OCI-LY1 (cell line): ENCODE results near the gene SGCD.

Experiments used
- H2AFZ ChIP-seq: fragments of 200-600 bp; sonication (generic), shearing (Covaris generic); 2 replicates; pipeline ENCODE4 v1.6.0; 2014; ENCODE audit warnings: antibody characterized with exemption, mild to moderate bottlenecking, low read length
- H3F3A ChIP-seq: fragments of 200-600 bp; sonication (generic), shearing (Covaris generic); 2 replicates; pipeline ENCODE4 v1.6.0; 2014; ENCODE audit warnings: mild to moderate bottlenecking, antibody characterized with exemption, low read length, moderate library complexity; ENCODE audit not compliant: insufficient read depth
- H3K27ac ChIP-seq: fragments of 200-600 bp; sonication (generic); 2 replicates; pipeline ENCODE4 v1.5.1; 2014; ENCODE audit warnings: low read length, mixed run types, mild to moderate bottlenecking, low read depth; ENCODE audit not compliant: poor library complexity, severe bottlenecking
- H3K27me3 ChIP-seq: fragments of 200-600 bp; sonication (generic); 2 replicates; pipeline ENCODE4 v1.6.0; 2014; ENCODE audit warnings: antibody characterized with exemption, mild to moderate bottlenecking, low read length, moderate library complexity; ENCODE audit not compliant: insufficient read depth
- H3K36me3 ChIP-seq: fragments of 200-600 bp; sonication (generic); 2 replicates; pipeline ENCODE4 v1.6.1; 2014; ENCODE audit warnings: mild to moderate bottlenecking, antibody characterized with exemption, low read length, moderate library complexity, mixed read lengths; ENCODE audit not compliant: insufficient read depth
- H3K4me1 ChIP-seq: fragments of 200-600 bp; sonication (generic); 2 replicates; pipeline ENCODE4 v1.5.1; 2014; ENCODE audit warnings: mild to moderate bottlenecking, low read length, moderate library complexity; ENCODE audit not compliant: insufficient read depth, severe bottlenecking
- H3K4me2 ChIP-seq: fragments of 200-600 bp; sonication (generic), shearing (Covaris generic); 2 replicates; pipeline ENCODE4 v1.6.1; 2014; ENCODE audit warnings: low read length
- H3K4me3 ChIP-seq: fragments of 200-600 bp; sonication (generic); 2 replicates; pipeline ENCODE4 v1.5.1; 2014; ENCODE audit warnings: low read length, low read depth, mild to moderate bottlenecking, mixed read lengths; ENCODE audit not compliant: poor library complexity, severe bottlenecking
- H3K79me2 ChIP-seq: fragments of 200-600 bp; shearing (Covaris generic); 2 replicates; pipeline ENCODE4 v1.6.1; 2016; ENCODE audit warnings: mixed run types, low read length, mixed read lengths; ENCODE audit not compliant: insufficient read depth
- H3K9ac ChIP-seq: fragments of 200-600 bp; sonication (generic), shearing (Covaris generic); 2 replicates; pipeline ENCODE4 v1.6.1; 2014; ENCODE audit warnings: mild to moderate bottlenecking, low read length, mixed read lengths
- H3K9me2 ChIP-seq: fragments of 200-600 bp; sonication (generic), shearing (Covaris generic); 2 replicates; pipeline ENCODE4 v1.6.1; 2014; ENCODE audit warnings: low read depth, mild to moderate bottlenecking, low read length, mixed read lengths
- H3K9me3 ChIP-seq: fragments of 200-600 bp; shearing (Covaris generic); 2 replicates; pipeline ENCODE4 v1.6.1; 2014; ENCODE audit warnings: low read length, mixed read lengths
- H4K20me1 ChIP-seq: fragments of 200-600 bp; sonication (generic), shearing (Covaris generic); 2 replicates; pipeline ENCODE4 v1.6.0; 2016; ENCODE audit warnings: mild to moderate bottlenecking, low read length; ENCODE audit not compliant: insufficient read depth
- EZH2 ChIP-seq: fragments of 200-600 bp; sonication (generic), shearing (Covaris generic); IDR thresholded peaks from 2 replicates; pipeline ENCODE4 v1.8.0; 2017; ENCODE audit warnings: borderline replicate concordance, mixed run types, mild to moderate bottlenecking, antibody characterized with exemption, low read length, moderate library complexity, mixed read lengths
- TF ChIP-seq, protein P1 (sequence below): fragments of 200-600 bp; sonication (generic), shearing (Covaris generic); IDR thresholded peaks from 2 replicates; pipeline ENCODE4 v1.5.1; 2017; ENCODE audit warnings: mild to moderate bottlenecking, antibody characterized with exemption, low read length, moderate library complexity, mixed read lengths

Gene SGCD

GRCh38 chr5:156500755-156501154, 173.8 kb downstream of the SGCD start:
- H3K27me3 ChIP-seq: no peaks in the 10 kb centered on the region
- H3K9me3 ChIP-seq: no peaks in the 10 kb centered on the region
- H3F3A ChIP-seq: no peaks in the 10 kb centered on the region
- no peak overlapping the region for H3K27ac ChIP-seq
- no peak overlapping the region for H3K4me2 ChIP-seq
- no peaks in the 10 kb centered on the region for H3K36me3 ChIP-seq
- TF ChIP-seq, protein P1, sequence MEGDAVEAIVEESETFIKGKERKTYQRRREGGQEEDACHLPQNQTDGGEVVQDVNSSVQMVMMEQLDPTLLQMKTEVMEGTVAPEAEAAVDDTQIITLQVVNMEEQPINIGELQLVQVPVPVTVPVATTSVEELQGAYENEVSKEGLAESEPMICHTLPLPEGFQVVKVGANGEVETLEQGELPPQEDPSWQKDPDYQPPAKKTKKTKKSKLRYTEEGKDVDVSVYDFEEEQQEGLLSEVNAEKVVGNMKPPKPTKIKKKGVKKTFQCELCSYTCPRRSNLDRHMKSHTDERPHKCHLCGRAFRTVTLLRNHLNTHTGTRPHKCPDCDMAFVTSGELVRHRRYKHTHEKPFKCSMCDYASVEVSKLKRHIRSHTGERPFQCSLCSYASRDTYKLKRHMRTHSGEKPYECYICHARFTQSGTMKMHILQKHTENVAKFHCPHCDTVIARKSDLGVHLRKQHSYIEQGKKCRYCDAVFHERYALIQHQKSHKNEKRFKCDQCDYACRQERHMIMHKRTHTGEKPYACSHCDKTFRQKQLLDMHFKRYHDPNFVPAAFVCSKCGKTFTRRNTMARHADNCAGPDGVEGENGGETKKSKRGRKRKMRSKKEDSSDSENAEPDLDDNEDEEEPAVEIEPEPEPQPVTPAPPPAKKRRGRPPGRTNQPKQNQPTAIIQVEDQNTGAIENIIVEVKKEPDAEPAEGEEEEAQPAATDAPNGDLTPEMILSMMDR: no peak
- no peak for TF ChIP-seq EZH2
- H3K4me3 ChIP-seq: no peak overlapping the region
- H2AFZ ChIP-seq: no peak overlapping the region
- no peaks in the 10 kb centered on the region for H3K9me2 ChIP-seq
- no peaks in the 10 kb centered on the region for H4K20me1 ChIP-seq
- H3K9ac ChIP-seq: no peak overlapping the region
- no peaks in the 10 kb centered on the region for H3K79me2 ChIP-seq
- no peaks in the 10 kb centered on the region for H3K4me1 ChIP-seq

DNA sequence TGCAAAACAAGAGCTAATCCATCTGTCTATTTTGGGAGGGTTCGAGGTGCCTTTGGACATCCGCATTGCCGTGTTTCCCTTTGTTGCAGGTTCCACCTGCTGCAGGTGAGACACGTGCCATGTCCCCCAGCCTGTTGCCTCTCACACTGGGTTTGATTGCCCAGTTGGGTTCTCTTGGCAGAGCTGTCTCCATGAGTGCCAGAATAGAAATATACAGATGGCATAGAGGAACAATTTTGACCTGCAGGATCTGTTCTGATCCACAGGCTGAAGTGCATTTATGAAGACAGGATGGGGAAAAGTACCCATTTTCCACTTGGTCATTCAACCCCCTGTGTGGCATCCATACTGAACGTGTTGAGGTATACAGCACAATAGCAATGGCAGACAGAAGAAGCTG, 178.1 kb downstream of the SGCD start:
- H3K4me2 ChIP-seq: no peak overlapping the region
- TF ChIP-seq EZH2: no peak
- TF ChIP-seq, protein P1: no peak

GRCh38 chr5:156513123-156513815, 186.3 kb downstream of the SGCD start:
- H4K20me1 ChIP-seq: no peaks in the 10 kb centered on the region
- no peaks in the 10 kb centered on the region for H3K9me2 ChIP-seq
- no peaks in the 10 kb centered on the region for H3F3A ChIP-seq
- H3K4me1 ChIP-seq: no peaks in the 10 kb centered on the region
- H3K9ac ChIP-seq: no peak overlapping the region
- H3K4me3 ChIP-seq: no peak overlapping the region
- H3K27me3 ChIP-seq: no peaks in the 10 kb centered on the region
- no peak overlapping the region for H3K27ac ChIP-seq
- H3K9me3 ChIP-seq: no peaks in the 10 kb centered on the region
- H2AFZ ChIP-seq: no peak overlapping the region
- no peaks in the 10 kb centered on the region for H3K79me2 ChIP-seq
- no peak overlapping the region for H3K4me2 ChIP-seq
- H3K36me3 ChIP-seq: no peaks in the 10 kb centered on the region
- TF ChIP-seq EZH2: no peak
- TF ChIP-seq, protein P1: no peak

More for the DNA sequence above, 178.1 kb downstream of the SGCD start:
- no peaks in the 10 kb centered on the region for H3K9me3 ChIP-seq
- no peaks in the 10 kb centered on the region for H3K27me3 ChIP-seq
- no peak overlapping the region for H3K27ac ChIP-seq
- no peaks in the 10 kb centered on the region for H3F3A ChIP-seq
- H3K79me2 ChIP-seq: no peaks in the 10 kb centered on the region
- H3K9ac ChIP-seq: no peak overlapping the region
- H3K9me2 ChIP-seq: no peaks in the 10 kb centered on the region
- no peak overlapping the region for H2AFZ ChIP-seq
- H4K20me1 ChIP-seq: no peaks in the 10 kb centered on the region
- H3K4me3 ChIP-seq: no peak overlapping the region
- no peaks in the 10 kb centered on the region for H3K4me1 ChIP-seq
- no peaks in the 10 kb centered on the region for H3K36me3 ChIP-seq
